Esophagus muscularis mucosa (tissue), 4 donors: ENCODE data around the gene LMNTD1.

Source experiments
- CTCF ChIP-seq, 3 experiments: fragments of 200-600 bp in 2 of 3; fragments of 450-650 bp in 1 of 3; sonication (generic) in 2 of 3; IDR thresholded peaks; one replicate each; pipeline ENCODE4 v1.5.1; 2017 to 2019; ENCODE audit warnings: antibody characterized with exemption in 3 of 3, mild to moderate bottlenecking in 2 of 3, moderate library complexity in 1 of 3
- EP300 ChIP-seq: sonication (generic); formaldehyde crosslinking; IDR thresholded peaks from one replicate; pipeline ENCODE4 v1.6.1; 2017; ENCODE audit warnings: antibody characterized with exemption
- POLR2A ChIP-seq: fragments of 450-650 bp; IDR thresholded peaks from one replicate; pipeline ENCODE4 v1.6.1; 2017; ENCODE audit warnings: antibody characterized with exemption, moderate library complexity, mild to moderate bottlenecking, low read depth
- POLR2AphosphoS5 ChIP-seq, 2 donors: sonication (generic); formaldehyde crosslinking; IDR thresholded peaks; one replicate each; pipeline ENCODE4 v1.6.1; 2017; ENCODE audit warnings: antibody characterized with exemption in 2 of 2

- TF ChIP-seq CTCF (IDR thresholded peaks at IDR 0.05) (no peak), POLR2A (no peak), EP300 (no peak), POLR2AphosphoS5 (IDR thresholded peaks at IDR 0.05) (no peak)
These were observed 80.6 kb downstream of the LMNTD1 start for GRCh38 chr12:25472453-25472852.
